IMR-90 (cell line): Measurements from ENCODE around the gene SPACA5.
"Not testable (repeated sequence)": the region's sequence is repeated elsewhere in the genome, so short reads cannot be mapped to it uniquely, and the experiment has no call there.

Experiments used
- BHLHE40 ChIP-seq: fragments of 150-350 bp; IDR thresholded peaks from 2 replicates; pipeline ENCODE4 v1.6.1; 2016; ENCODE audit warnings: mild to moderate bottlenecking, low read depth, low read length
- CTCF ChIP-seq: conservative IDR thresholded peaks from 2 replicates; pipeline ENCODE4 v1.5.1; 2012; ENCODE audit warnings: mild to moderate bottlenecking, low read depth, low read length, improper control_type of control experiment
- ELK1 ChIP-seq: fragments of 150-350 bp; IDR thresholded peaks from 2 replicates; pipeline ENCODE4 v1.6.1; 2016; ENCODE audit warnings: low read depth, mild to moderate bottlenecking, low read length, moderate library complexity, borderline replicate concordance
- MAFK ChIP-seq: IDR thresholded peaks from 2 replicates; pipeline ENCODE4 v1.6.1; 2012; ENCODE audit warnings: low read depth, low read length, improper control_type of control experiment
- MAZ ChIP-seq: IDR thresholded peaks from 2 replicates; pipeline ENCODE4 v1.6.1; 2012; ENCODE audit warnings: low read depth, mild to moderate bottlenecking, low read length, improper control_type of control experiment, moderate library complexity, borderline replicate concordance
- MXI1 ChIP-seq: IDR thresholded peaks from 2 replicates; pipeline ENCODE4 v1.6.1; 2012; ENCODE audit warnings: low read depth, mild to moderate bottlenecking, low read length, moderate library complexity, borderline replicate concordance
- NFE2L2 ChIP-seq: fragments of 150-350 bp; IDR thresholded peaks from 2 replicates; pipeline ENCODE4 v1.6.1; 2016; ENCODE audit warnings: low read depth, mild to moderate bottlenecking, low read length
- POLR2A ChIP-seq: IDR thresholded peaks from 2 replicates; pipeline ENCODE4 v1.6.1; 2012; ENCODE audit warnings: mild to moderate bottlenecking, low read depth, low read length
- RAD21 ChIP-seq: IDR thresholded peaks from 2 replicates; pipeline ENCODE4 v1.6.1; 2012; ENCODE audit warnings: low read length, improper control_type of control experiment
- RFX5 ChIP-seq: IDR thresholded peaks from 2 replicates; pipeline ENCODE4 v1.8.0; 2012; ENCODE audit warnings: low read depth, mild to moderate bottlenecking, low read length, moderate library complexity
- SMC3 ChIP-seq: fragments of 150-350 bp; IDR thresholded peaks from 2 replicates; pipeline ENCODE4 v1.6.1; 2016; ENCODE audit warnings: low read depth, mild to moderate bottlenecking, antibody characterized with exemption, low read length, moderate library complexity
- TF ChIP-seq, protein P1 (sequence below): fragments of 150-350 bp; IDR thresholded peaks from 2 replicates; pipeline ENCODE4 v1.6.1; 2017; ENCODE audit warnings: mild to moderate bottlenecking, antibody characterized with exemption, low read length, low read depth

DNA sequence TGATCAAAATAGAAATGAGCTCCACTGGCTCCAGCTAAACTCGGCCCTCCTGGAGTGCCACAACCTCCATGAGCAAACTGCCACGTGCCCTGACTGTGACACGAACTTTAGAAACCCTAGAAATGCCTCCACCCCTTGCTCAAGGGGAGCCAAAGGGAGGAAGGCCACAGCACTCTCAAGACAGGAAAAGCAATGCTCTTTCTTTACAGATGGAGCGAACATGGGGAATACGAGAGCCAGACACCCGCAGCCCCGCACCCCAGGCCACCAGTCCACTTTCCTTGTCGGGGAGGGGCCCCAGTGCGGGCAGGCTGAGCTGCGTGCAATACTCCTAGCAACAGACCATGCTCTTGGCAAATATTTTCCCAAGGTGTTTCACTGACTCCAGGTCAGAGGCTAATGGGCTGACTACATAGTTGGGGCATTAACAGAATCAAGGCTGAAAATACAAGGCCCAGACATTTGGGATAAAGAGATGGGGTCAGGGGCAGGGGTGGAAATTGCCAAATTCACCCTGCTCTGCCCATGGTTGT, 23.9 kb downstream of the SPACA5 start:
- TF ChIP-seq CTCF, BHLHE40, SMC3, POLR2A, MAFK, RAD21, NFE2L2, MXI1, RFX5, MAZ, ELK1: not testable (repeated sequence)
- TF ChIP-seq, protein P1, sequence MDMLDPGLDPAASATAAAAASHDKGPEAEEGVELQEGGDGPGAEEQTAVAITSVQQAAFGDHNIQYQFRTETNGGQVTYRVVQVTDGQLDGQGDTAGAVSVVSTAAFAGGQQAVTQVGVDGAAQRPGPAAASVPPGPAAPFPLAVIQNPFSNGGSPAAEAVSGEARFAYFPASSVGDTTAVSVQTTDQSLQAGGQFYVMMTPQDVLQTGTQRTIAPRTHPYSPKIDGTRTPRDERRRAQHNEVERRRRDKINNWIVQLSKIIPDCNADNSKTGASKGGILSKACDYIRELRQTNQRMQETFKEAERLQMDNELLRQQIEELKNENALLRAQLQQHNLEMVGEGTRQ: not testable (repeated sequence)
